WTC11 (cell line): ENCODE measurements around the gene PLS1. TPM values are rescaled to one million over a fixed set of nuclear protein-coding genes. Genes with fewer than 3 reads are reported as not detected.

Experiments used
- ATAC-seq: fragments of 200-7000 bp; cut with Tn5 transposase; 2 replicates; pipeline ENCODE4 v1.10.0; 2021; ENCODE audit warnings: mild to moderate bottlenecking, moderate library complexity
- CTCF ChIA-PET: fragments of 300-600 bp; sonication (Branson Sonifier 250); formaldehyde crosslinking; loops from one replicate; lab custom pipeline; 2021; ENCODE audit warnings: antibody characterized with exemption; lab: Charles Lee
- POLR2A ChIA-PET: fragments of 350-600 bp; sonication (Branson Sonifier 250); formaldehyde crosslinking; loops from one replicate; lab custom pipeline; 2021; ENCODE audit warnings: antibody characterized with exemption; lab: Charles Lee
- DNase-seq: peaks from one replicate; pipeline ENCODE4 v3.0.0; 2021; ENCODE audit warnings: low spot score
- H3K27ac Mint-ChIP-seq: 2 replicates; pipeline ENCODE4 v1.8.0; 2021; ENCODE audit warnings: mixed read lengths
- H3K27me3 Mint-ChIP-seq: 2 replicates; pipeline ENCODE4 v1.8.0; 2021; ENCODE audit warnings: low read depth, mild to moderate bottlenecking, moderate library complexity, mixed read lengths
- H3K36me3 Mint-ChIP-seq: 2 replicates; pipeline ENCODE4 v1.8.0; 2021; ENCODE audit warnings: mixed read lengths
- H3K4me1 Mint-ChIP-seq: 2 replicates; pipeline ENCODE4 v1.8.0; 2022; ENCODE audit warnings: mixed read lengths
- H3K4me3 Mint-ChIP-seq: 2 replicates; pipeline ENCODE4 v1.8.0; 2021; ENCODE audit warnings: mild to moderate bottlenecking, moderate library complexity, mixed read lengths
- H3K9me3 Mint-ChIP-seq: 2 replicates; pipeline ENCODE4 v1.8.0; 2021; ENCODE audit warnings: mixed read lengths
- ARID4B ChIP-seq: sonication (generic); formaldehyde crosslinking; IDR thresholded peaks from 2 replicates; pipeline ENCODE4 v1.8.0; 2023; ENCODE audit warnings: missing genetic modification reagents, mild to moderate bottlenecking, borderline replicate concordance
- ATF1 ChIP-seq: sonication (generic); formaldehyde crosslinking; IDR thresholded peaks from 2 replicates; pipeline ENCODE4 v1.8.1; 2023; ENCODE audit warnings: mild to moderate bottlenecking, moderate library complexity, missing genetic modification reagents
- ATF6 ChIP-seq: sonication (generic); formaldehyde crosslinking; IDR thresholded peaks from 2 replicates; pipeline ENCODE4 v1.8.1; 2023; ENCODE audit warnings: mild to moderate bottlenecking, missing genetic modification reagents
- CREM ChIP-seq: sonication (generic); formaldehyde crosslinking; IDR thresholded peaks from 2 replicates; pipeline ENCODE4 v1.8.1; 2022; ENCODE audit warnings: mild to moderate bottlenecking, missing genetic modification reagents, moderate library complexity
- CTCF ChIP-seq: fragments of 200-600 bp; IDR thresholded peaks from 2 replicates; pipeline ENCODE4 v1.8.0; 2022; ENCODE audit warnings: antibody characterized with exemption
- E2F1 ChIP-seq: sonication (generic); formaldehyde crosslinking; IDR thresholded peaks from 2 replicates; pipeline ENCODE4 v1.8.0; 2022; ENCODE audit warnings: mild to moderate bottlenecking, missing genetic modification reagents
- ESRRA ChIP-seq: sonication (generic); formaldehyde crosslinking; IDR thresholded peaks from 2 replicates; pipeline ENCODE4 v1.8.1; 2022; ENCODE audit warnings: mild to moderate bottlenecking, missing genetic modification reagents, borderline replicate concordance
- GABPB1 ChIP-seq: sonication (generic); formaldehyde crosslinking; IDR thresholded peaks from 2 replicates; pipeline ENCODE4 v1.8.1; 2023; ENCODE audit warnings: mild to moderate bottlenecking, missing genetic modification reagents
- HMGA2 ChIP-seq: fragments of 250-450 bp; sonication (Bioruptor Pico); IDR thresholded peaks from 2 replicates; pipeline ENCODE4 v1.4.0; 2021; ENCODE audit warnings: mild to moderate bottlenecking, moderate library complexity
- JUN ChIP-seq: sonication (generic); formaldehyde crosslinking; IDR thresholded peaks from 2 replicates; pipeline ENCODE4 v1.8.0; 2023; ENCODE audit warnings: mild to moderate bottlenecking, missing genetic modification reagents
- NR3C1 ChIP-seq: sonication (generic); formaldehyde crosslinking; conservative IDR thresholded peaks from 2 replicates; pipeline ENCODE4 v1.8.1; 2023; ENCODE audit warnings: low read depth, mild to moderate bottlenecking, missing genetic modification reagents
- TCF7 ChIP-seq: sonication (generic); formaldehyde crosslinking; IDR thresholded peaks from 2 replicates; pipeline ENCODE4 v1.8.0; 2022; ENCODE audit warnings: mild to moderate bottlenecking, low read depth, missing genetic modification reagents, moderate library complexity
- TEAD1 ChIP-seq: sonication (generic); formaldehyde crosslinking; IDR thresholded peaks from 2 replicates; pipeline ENCODE4 v1.8.0; 2022; ENCODE audit warnings: mild to moderate bottlenecking, missing genetic modification reagents
- USF2 ChIP-seq: sonication (generic); formaldehyde crosslinking; IDR thresholded peaks from 2 replicates; pipeline ENCODE4 v1.8.1; 2023; ENCODE audit warnings: mild to moderate bottlenecking, missing genetic modification reagents, moderate library complexity
- ZNF219 ChIP-seq: sonication (generic); formaldehyde crosslinking; IDR thresholded peaks from 2 replicates; pipeline ENCODE4 v1.8.0; 2023; ENCODE audit warnings: missing genetic modification reagents, mild to moderate bottlenecking, borderline replicate concordance
- ZNF416 ChIP-seq: fragments of 250-450 bp; sonication (Bioruptor Pico); IDR thresholded peaks from 2 replicates; pipeline ENCODE4 v1.9.0; 2021; ENCODE audit warnings: mild to moderate bottlenecking, inconsistent platforms
- ZNF425 ChIP-seq: fragments of 250-450 bp; sonication (Bioruptor Pico); conservative IDR thresholded peaks from 2 replicates; pipeline ENCODE4 v1.9.0; 2021; ENCODE audit warnings: mild to moderate bottlenecking
- ZNF512 ChIP-seq: sonication (generic); formaldehyde crosslinking; IDR thresholded peaks from 2 replicates; pipeline ENCODE4 v1.8.1; 2022; ENCODE audit warnings: missing genetic modification reagents, borderline replicate concordance
- total RNA-seq: library from RNA; stranded (reverse); gene quantifications from 3 replicates; pipeline ENCODE4 v1.2.3, GENCODE V29; 2021

The PLS1 gene
- total RNA-seq, 1 experiment from 2014 or later, result 26.4 TPM

- TF ChIP-seq HMGA2 (CRISPR knock-in tag) (no peak), ZNF416 (CRISPR knock-in tag) (no peak), USF2 (CRISPR knock-in tag) (no peak), CTCF (no peak), ATF6 (CRISPR knock-in tag) (no peak), ZNF425 (CRISPR knock-in tag) (no peak), JUN (CRISPR knock-in tag) (no peak)
Measured at GRCh38 chr3:142595951-142596725, at the start of gene PLS1 (continued).

GRCh38 chr3:142549986-142550385 is 46.2 kb upstream of the PLS1 start:
- no peak for ATAC-seq
- Mint-ChIP-seq H3K27ac (no peak overlapping the region), H3K4me3 (no peak overlapping the region), H3K4me1 (no peaks in the 10 kb centered on the region), H3K36me3 (peaks cover 33% of the 10 kb centered on the region), H3K27me3 (no peaks in the 10 kb centered on the region), H3K9me3 (peaks cover 15% of the 10 kb centered on the region)
- DNase-seq, result no peak
- POLR2A ChIA-PET, result no interaction called here
- CTCF ChIA-PET, result no interaction called here
- TF ChIP-seq TCF7 (CRISPR knock-in tag) (no peak), ZNF219 (CRISPR knock-in tag) (no peak), E2F1 (no peak), ATF1 (no peak), GABPB1 (CRISPR knock-in tag) (no peak), ESRRA (CRISPR knock-in tag) (no peak), ZNF512 (CRISPR knock-in tag) (no peak), NR3C1 (CRISPR knock-in tag) (no peak), ARID4B (no peak), ZNF425 (CRISPR knock-in tag) (no peak), TEAD1 (CRISPR knock-in tag) (no peak), CREM (CRISPR knock-in tag) (no peak)
